Lower leg skin (tissue), 4 donors: ENCODE results near the gene FPGT. TPM values are rescaled to one million over a fixed set of nuclear protein-coding genes. Genes with fewer than 3 reads are reported as not detected.
"Not testable (repeated sequence)": the region's sequence is repeated elsewhere in the genome, so short reads cannot be mapped to it uniquely, and the experiment has no call there.

Experiments
- DNase-seq, 2 donors: peaks; one replicate each; pipeline ENCODE4 v3.0.0-alpha.2; 2019; ENCODE audit warnings: low spot score in 2 of 2
- H3K4me3 ChIP-seq: fragments of 200-600 bp; sonication (generic); 2 replicates; pipeline ENCODE4 v1.5.1; 2017; ENCODE audit warnings: mild to moderate bottlenecking, low read depth; ENCODE audit not compliant: poor library complexity, severe bottlenecking
- CTCF ChIP-seq, 3 donors: fragments of 450-650 bp; IDR thresholded peaks; one replicate each; pipeline ENCODE4 v1.5.1; 2016; ENCODE audit warnings: antibody characterized with exemption in 3 of 3, mild to moderate bottlenecking in 3 of 3, moderate library complexity in 2 of 3
- POLR2A ChIP-seq, 2 donors: fragments of 450-650 bp; IDR thresholded peaks; one replicate each; pipeline ENCODE4 v1.6.1; 2016 to 2017; ENCODE audit warnings: antibody characterized with exemption in 2 of 2, mild to moderate bottlenecking in 1 of 2, moderate library complexity in 1 of 2
- WGBS, 2 donors: methylation state at CpG; one replicate each; pipeline ENCODE4 v1.1.5; 2018; 5-methylcytosine and 5-hydroxymethylcytosine counted together
- intact Hi-C: fragments of 100-400 bp; cut with DNase I; formaldehyde crosslinking; loops from one replicate; pipeline ENCODE4 v1.15.0; 2023; ENCODE audit warnings: low total_unique reads
- total RNA-seq, 4 donors: library from RNA; depleted of rRNA; stranded (reverse); fragments of >200 nt; gene quantifications; one replicate each; pipeline ENCODE4 v1.1.0, GENCODE V29; 2016

The FPGT gene
- total RNA-seq, 4 donors from 2014 or later, result 6.3 to 17.5 (median 11.7) TPM

- 8 to 10% methylated on average over 2 of the region's 2 CpGs for WGBS, 2 donors
- no peak overlapping the region for H3K4me3 ChIP-seq
These were observed 47.2 kb downstream of the FPGT start for GRCh38 chr1:74245168-74245772.

GRCh38 chr1:74246315-74246714 is 48.3 kb downstream of the FPGT start:
- TF ChIP-seq CTCF (IDR thresholded peaks at IDR 0.05), result no peak
- TF ChIP-seq POLR2A (IDR thresholded peaks at IDR 0.05), result no peak
- WGBS, 2 donors, result 81 to 84% methylated on average over 2 of the region's 2 CpGs
- H3K4me3 ChIP-seq, result no peak overlapping the region
- DNase-seq, result no peak
- intact Hi-C loops, result no loop called here

More at GRCh38 chr1:74245168-74245772, 47.2 kb downstream of the FPGT start:
- no peak for DNase-seq
- intact Hi-C loops, result no loop called here
- TF ChIP-seq POLR2A (IDR thresholded peaks at IDR 0.05) (no peak), CTCF (IDR thresholded peaks at IDR 0.05) (no peak)

- intact Hi-C loops, result no loop called here
- TF ChIP-seq CTCF (IDR thresholded peaks at IDR 0.05), result no peak
- no peak for TF ChIP-seq POLR2A (IDR thresholded peaks at IDR 0.05)
- H3K4me3 ChIP-seq, result no peak overlapping the region
- WGBS, 2 donors, result 90 to 96% methylated on average over 13 to 15 of the region's 22 CpGs
- no peak for DNase-seq
These were observed 50.0 kb downstream of the FPGT start for GRCh38 chr1:74247881-74248528.

- WGBS, 2 donors, result 85 to 94% methylated on average over 8 to 14 of the region's 32 CpGs
- intact Hi-C loops, H3K4me3 ChIP-seq: not testable (repeated sequence)
- DNase-seq, result peak in 1 of 2 donors; percentile 68
These were observed 55.3 kb downstream of the FPGT start for GRCh38 chr1:74253243-74253824.

Other genes with a start within 250 kb of the FPGT start
- gene LRRIQ3, start 66 bp upstream of the FPGT start, total RNA-seq, result under 1 TPM in 3 of 4 donors, not detected in 1; 0.12 to 0.39 (median 0.21) TPM
- gene TNNI3K, start 37.1 kb downstream of the FPGT start, total RNA-seq, result 1 to 10 TPM in 1 of 4 donors, under 1 TPM in 1, not detected in 2; 0.75 to 2.2 TPM